ENCODE results near the gene CLCN2.

DNA sequence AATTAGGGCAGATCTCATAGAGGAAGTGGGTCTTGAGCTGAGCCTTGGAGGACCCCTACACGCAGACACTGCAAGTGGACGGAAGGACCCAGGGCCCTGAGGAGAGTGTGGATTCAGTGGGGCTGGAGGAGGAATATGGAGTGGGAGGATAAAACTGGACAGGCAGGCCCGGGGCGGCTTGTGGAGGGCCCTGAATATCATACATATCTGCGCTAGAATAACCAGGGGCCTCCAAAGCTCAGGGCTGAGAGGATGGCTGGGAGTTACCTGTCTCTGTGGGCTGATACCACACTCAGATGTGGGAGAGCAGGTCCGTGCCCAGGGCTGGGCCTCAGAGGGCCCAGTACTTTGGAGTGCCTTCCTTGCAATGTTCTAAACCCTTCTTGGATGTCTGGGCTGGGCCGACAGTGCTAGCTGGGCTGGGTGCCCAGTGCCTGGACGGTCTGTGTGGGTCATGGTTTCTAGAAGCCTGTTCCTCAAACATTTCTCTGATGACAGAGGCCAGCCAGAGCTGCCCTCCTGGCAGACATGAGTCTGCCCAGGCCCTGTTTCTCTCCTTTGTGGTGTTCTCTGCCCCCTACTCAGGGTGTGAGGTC, 48.0 kb upstream of the CLCN2 start:
- TF ChIP-seq, protein P1, sequence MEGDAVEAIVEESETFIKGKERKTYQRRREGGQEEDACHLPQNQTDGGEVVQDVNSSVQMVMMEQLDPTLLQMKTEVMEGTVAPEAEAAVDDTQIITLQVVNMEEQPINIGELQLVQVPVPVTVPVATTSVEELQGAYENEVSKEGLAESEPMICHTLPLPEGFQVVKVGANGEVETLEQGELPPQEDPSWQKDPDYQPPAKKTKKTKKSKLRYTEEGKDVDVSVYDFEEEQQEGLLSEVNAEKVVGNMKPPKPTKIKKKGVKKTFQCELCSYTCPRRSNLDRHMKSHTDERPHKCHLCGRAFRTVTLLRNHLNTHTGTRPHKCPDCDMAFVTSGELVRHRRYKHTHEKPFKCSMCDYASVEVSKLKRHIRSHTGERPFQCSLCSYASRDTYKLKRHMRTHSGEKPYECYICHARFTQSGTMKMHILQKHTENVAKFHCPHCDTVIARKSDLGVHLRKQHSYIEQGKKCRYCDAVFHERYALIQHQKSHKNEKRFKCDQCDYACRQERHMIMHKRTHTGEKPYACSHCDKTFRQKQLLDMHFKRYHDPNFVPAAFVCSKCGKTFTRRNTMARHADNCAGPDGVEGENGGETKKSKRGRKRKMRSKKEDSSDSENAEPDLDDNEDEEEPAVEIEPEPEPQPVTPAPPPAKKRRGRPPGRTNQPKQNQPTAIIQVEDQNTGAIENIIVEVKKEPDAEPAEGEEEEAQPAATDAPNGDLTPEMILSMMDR (conservative IDR thresholded peaks at IDR 0.05): no peak
- no peak for TF ChIP-seq ZFX (IDR thresholded peaks at IDR 0.05)
